D721Med (cell line): ENCODE measurements around the gene MYZAP.

Experiments used
- DNase-seq: peaks from one replicate; pipeline ENCODE4 v3.0.0; 2011; ENCODE audit warnings: low spot score; ENCODE audit not compliant: insufficient read length
- FAIRE-seq: peaks from 2 replicates; lab custom pipeline; 2011; peaks lifted over from hg19 to GRCh38; lab: Jason Lieb, UNC
- TF ChIP-seq, protein P1 (sequence below): IDR thresholded peaks from 2 replicates; pipeline ENCODE4 v1.5.1; 2012; ENCODE audit warnings: mild to moderate bottlenecking, control low read depth; ENCODE audit not compliant: insufficient read depth; ENCODE audit errors: missing control alignments

The MYZAP gene

DNA sequence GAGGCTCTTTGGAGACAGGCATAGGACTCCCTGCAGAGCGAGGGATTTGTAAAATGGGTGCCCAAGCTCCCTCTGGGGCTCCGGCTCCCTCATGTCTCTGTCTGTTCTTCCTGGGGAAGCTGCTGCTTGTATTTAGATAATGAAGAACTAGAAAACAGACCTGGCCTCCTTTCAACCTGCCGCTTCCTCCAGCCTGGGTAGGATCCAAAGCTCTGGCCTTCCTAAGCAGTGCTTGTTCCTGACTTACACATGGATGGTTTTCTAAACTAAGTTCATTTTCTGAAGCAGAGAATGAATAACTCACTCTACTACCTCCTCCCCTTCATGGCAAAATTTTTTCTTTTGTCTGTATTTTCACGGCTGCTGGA lies 36.9 kb upstream of the MYZAP start:
- DNase-seq (no peak), FAIRE-seq (no peak)
- TF ChIP-seq, protein P1, sequence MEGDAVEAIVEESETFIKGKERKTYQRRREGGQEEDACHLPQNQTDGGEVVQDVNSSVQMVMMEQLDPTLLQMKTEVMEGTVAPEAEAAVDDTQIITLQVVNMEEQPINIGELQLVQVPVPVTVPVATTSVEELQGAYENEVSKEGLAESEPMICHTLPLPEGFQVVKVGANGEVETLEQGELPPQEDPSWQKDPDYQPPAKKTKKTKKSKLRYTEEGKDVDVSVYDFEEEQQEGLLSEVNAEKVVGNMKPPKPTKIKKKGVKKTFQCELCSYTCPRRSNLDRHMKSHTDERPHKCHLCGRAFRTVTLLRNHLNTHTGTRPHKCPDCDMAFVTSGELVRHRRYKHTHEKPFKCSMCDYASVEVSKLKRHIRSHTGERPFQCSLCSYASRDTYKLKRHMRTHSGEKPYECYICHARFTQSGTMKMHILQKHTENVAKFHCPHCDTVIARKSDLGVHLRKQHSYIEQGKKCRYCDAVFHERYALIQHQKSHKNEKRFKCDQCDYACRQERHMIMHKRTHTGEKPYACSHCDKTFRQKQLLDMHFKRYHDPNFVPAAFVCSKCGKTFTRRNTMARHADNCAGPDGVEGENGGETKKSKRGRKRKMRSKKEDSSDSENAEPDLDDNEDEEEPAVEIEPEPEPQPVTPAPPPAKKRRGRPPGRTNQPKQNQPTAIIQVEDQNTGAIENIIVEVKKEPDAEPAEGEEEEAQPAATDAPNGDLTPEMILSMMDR = no peak

DNA sequence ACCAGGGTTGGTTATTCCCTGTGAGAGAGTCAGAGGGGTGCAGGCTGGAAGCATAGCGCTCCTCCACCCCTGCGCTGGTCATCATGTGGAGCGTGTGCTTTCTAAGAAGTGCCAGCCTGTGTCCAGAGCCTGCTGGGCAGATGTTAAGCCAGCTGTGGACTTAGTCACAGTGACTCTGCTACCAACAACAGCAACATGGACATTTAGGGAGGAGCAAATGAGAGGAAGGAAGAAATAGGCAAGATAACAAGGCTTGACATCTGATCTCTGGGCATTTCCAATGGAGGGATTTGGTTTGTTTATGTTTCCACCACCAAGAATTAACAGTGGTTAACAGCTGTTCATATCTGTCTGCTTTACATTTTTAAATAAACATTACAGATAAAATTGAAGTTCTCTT lies 36.4 kb upstream of the MYZAP start:
- TF ChIP-seq, protein P1 = no peak
- DNase-seq (no peak), FAIRE-seq (no peak)

DNA sequence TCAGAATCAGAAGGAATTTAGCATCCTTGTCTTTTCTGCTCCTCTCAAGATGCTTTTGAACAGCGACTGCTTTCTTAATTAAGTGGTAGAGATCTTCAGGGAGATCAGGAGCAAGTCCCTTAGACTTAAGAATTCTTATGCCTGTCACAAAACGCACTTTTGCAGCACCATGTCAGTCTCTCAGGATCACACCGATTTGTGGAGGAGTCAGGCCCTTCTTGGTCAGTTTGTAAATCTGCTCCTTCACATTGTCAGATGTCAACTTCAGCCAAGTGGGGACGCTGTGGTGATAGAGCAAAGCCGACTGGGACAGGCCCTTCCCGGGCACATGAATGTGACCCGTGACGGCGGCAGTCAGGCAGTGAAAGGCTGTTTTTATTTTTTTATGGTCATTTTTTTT lies 35.7 kb upstream of the MYZAP start:
- no peak for DNase-seq
- FAIRE-seq = no peak
- TF ChIP-seq, protein P1 = no peak

DNA sequence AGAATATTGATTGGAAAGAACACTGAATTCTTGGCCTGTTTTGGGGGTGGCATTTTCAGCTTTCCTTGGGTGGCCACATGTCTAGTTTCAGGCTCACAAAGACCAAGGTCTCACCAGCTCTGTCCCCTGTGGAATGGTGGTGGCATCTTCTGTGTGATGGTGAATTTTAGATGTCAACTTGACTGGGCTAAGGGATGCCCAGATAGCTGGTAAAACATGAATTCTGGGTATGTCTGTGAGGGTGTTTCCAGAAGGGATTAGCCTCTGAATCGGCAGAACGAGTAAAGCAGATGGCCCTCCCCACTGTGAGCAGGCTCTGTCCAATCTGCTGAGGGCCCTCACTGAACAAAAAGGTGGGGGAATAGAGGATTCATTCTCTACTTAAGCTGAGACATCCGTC lies 34.4 kb upstream of the MYZAP start:
- DNase-seq = no peak
- FAIRE-seq = no peak
- TF ChIP-seq, protein P1 = no peak

DNA sequence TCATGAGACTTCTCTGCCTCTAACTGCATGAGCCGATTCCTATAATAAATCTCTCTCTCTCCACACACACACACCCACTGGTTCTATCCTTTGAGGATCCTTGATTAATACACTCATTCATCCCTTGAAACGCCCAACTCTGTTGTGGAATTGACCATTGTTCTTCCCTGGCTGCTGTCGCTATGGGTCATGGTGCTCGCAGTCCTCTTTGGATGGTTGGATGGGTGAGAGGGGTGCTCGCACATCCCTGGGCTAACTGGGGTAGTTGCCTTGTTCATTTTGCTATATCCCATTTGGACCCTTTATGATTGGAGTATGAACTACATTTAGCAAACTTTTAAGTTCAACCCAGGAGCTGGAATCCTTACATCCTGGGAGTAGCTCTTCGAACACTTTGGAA lies 33.9 kb upstream of the MYZAP start:
- TF ChIP-seq, protein P1 = no peak
- FAIRE-seq = no peak
- no peak for DNase-seq

DNA sequence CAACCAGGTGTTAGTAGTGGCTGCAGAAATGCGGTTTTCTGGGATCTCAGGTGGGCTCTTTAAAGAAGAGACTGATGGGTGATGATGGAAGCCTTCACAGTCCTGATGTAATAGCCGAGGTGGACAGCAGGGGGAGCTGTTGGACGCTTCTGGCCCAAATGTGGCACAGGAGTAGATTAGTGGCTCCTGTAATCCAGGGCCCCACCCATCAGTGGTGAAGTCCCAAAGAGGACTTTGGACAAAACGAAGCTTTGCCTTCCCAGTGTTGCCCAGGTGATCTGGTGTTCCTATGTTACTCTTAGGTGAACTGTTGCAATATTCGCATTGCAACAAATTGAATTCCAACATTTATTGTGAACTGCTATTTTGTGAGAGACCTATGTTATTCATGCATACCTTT lies 31.8 kb upstream of the MYZAP start:
- no peak for FAIRE-seq
- TF ChIP-seq, protein P1 = peak; percentile 77

DNA sequence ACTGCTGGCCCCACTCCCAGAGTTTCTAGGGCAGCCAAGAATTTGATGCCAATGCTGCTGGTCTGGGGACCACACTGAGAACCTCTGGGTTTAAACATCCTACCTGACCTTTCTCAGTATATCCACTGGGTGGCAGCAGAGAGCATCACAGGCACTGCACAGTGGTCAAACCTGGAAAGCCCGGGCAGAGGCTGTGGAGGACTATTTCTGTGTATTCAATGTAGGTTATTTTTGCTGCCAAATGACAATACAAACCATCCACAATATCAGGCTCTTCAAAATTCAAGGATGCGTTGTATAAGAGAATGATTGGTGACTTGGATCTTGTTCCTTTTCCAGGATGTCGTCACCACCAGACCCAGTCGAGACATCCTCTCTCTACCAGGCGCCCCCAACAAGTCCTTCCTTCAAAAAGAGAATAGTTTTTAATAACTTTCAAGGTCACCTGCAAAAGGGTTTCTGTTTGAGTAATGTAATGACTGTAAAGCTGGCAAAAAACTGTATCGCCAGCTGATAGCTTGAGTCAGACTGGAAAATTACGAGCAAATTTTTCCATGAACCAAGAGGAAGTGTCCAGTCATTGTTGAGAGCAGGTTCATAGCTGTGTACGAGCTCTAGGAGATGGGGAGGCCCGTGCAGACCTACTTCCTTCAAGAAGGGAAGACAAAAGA lies 30.5 kb upstream of the MYZAP start:
- TF ChIP-seq, protein P1 = peak; percentile 77
- FAIRE-seq (no peak), DNase-seq (no peak)

More for the DNA sequence above, 31.8 kb upstream of the MYZAP start:
- DNase-seq = no peak
